Measurements from ENCODE around the gene ANXA1.

DNA sequence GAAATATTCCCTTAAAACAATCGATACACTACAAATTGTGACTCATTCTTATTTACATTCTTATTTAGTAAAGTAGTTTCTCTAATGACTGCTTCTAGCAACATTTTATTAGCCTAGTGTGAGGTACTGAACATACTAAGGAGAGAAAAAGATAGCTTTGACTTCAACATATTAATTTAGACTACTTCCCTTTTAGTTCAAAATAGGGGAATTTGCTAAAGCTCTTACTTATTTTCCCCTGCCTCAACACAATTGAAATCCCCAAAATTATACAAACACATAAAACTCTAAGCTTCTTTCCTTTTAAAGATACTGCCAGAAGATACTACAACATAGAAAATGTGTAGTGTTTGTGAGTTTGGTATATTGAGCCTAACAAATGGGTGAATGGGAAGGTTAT lies 55.2 kb downstream of the ANXA1 start:
- TF ChIP-seq, protein P1, sequence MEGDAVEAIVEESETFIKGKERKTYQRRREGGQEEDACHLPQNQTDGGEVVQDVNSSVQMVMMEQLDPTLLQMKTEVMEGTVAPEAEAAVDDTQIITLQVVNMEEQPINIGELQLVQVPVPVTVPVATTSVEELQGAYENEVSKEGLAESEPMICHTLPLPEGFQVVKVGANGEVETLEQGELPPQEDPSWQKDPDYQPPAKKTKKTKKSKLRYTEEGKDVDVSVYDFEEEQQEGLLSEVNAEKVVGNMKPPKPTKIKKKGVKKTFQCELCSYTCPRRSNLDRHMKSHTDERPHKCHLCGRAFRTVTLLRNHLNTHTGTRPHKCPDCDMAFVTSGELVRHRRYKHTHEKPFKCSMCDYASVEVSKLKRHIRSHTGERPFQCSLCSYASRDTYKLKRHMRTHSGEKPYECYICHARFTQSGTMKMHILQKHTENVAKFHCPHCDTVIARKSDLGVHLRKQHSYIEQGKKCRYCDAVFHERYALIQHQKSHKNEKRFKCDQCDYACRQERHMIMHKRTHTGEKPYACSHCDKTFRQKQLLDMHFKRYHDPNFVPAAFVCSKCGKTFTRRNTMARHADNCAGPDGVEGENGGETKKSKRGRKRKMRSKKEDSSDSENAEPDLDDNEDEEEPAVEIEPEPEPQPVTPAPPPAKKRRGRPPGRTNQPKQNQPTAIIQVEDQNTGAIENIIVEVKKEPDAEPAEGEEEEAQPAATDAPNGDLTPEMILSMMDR (IDR thresholded peaks at IDR 0.05 in 8 of 11, conservative IDR thresholded peaks at IDR 0.05 in 3 of 11) = no peak
- TF ChIP-seq POLR2AphosphoS5 (IDR thresholded peaks at IDR 0.05) (no peak), POLR2A (IDR thresholded peaks at IDR 0.05) (no peak)
